HG02623 (cell line): ENCODE measurements around the gene SLC25A46.
A peak's percentile ranks its signal among the peaks of the same experiment; 100 is the strongest.
"Not testable (repeated sequence)": the region's sequence is repeated elsewhere in the genome, so short reads cannot be mapped to it uniquely, and the experiment has no call there.

Experiments used
- ATAC-seq: cut with Tn5 transposase; IDR thresholded peaks from one replicate; pipeline ENCODE4 v1.9.1; 2021; ENCODE audit warnings: moderate library complexity; ENCODE audit not compliant: unreplicated experiment

Gene SLC25A46

DNA sequence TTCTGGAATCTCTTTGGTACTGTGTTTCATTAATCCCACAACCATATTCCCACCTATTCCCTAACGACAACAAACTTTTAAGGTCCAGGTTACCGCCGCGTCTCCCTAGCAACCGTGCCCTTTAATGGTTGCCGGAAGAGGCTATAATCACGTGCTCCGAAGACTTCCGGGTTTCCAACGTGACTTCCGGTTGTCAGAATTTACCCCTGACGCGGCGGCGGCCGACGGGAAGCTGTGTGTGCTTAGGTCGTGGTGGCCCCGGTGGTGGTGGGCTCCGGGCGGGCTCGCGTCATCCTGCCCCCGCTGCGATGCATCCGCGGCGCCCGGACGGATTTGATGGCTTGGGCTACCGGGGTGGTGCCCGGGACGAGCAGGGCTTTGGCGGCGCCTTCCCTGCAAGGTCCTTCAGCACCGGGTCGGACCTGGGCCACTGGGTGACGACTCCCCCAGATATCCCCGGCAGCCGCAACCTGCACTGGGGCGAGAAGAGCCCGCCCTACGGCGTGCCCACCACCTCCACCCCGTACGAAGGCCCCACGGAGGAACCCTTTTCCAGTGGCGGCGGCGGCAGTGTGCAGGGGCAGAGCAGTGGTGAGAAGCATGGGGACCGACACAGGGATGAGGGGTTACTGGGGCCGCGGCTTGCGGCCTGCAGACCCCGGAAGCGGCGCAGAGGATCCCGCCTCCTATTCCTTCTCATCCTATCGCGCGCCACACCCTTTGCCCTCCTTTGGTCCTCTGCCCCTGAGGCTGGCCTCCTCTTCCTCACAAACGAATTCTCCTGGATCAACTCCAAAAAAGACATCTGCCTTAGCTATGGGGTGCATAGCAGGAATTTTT is at the start of gene SLC25A46:
Gene SLC25A46, plus strand, starts transcription at position 196 of the 840 bp plus-strand sequence. Its CDS starts 113 bp downstream, at position 309.
- peak; percentile 93 for ATAC-seq

DNA sequence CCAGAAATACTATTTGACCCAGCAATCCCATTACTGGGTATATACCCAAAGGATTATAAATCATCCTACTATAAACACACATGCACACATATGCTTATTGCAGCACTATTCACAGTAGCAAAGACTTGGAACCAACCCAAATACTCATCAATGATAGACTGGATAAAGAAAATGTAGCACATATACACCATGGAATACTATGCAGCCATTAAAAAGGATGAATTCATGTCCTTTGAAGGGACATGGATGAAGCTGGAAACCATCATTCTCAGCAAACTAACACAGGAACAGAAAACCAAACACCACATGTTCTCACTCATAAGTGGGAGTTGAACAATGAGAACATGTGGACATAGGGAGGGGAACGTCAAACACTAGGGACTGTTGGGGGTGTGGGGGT is 48.2 kb upstream of the SLC25A46 start:
- ATAC-seq: not testable (repeated sequence)

DNA sequence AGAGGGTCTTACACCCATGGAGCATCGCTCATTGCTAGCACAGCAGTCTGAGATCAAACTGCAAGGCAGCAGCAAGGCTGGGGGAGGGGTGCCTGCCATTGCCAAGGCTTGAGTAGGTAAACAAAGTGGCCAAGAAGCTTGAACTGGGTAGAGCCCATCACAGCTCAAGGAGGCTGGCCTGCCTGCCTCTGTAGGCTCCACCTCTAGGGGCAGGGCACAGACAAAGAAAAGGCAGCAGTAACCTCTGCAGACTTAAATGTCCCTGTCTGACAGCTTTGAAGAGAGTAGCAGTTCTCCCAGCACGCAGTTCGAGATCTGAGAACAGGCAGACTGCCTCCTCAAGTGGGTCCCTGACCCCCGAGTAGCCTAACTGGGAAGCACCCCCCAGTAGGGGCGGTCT is 46.1 kb upstream of the SLC25A46 start:
- not testable (repeated sequence) for ATAC-seq

DNA sequence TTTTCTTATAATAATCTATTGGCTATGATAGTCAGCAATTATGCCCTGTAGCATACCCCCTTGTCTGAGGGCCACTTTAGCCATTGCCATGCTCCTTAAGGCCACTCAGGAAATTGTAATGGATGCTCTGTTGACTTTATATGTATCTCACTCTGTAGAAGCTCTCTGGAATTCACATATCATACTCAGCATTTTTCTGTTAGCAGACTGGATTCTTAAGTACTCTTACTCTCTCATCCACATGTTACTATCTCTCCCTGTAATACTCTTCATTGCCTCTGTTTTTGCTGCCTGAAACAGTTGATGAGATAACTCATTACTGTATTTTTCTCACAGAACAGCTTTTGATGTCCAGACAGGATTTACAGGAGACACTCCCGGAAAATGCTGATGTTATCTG is 36.5 kb upstream of the SLC25A46 start:
- ATAC-seq: no peak

DNA sequence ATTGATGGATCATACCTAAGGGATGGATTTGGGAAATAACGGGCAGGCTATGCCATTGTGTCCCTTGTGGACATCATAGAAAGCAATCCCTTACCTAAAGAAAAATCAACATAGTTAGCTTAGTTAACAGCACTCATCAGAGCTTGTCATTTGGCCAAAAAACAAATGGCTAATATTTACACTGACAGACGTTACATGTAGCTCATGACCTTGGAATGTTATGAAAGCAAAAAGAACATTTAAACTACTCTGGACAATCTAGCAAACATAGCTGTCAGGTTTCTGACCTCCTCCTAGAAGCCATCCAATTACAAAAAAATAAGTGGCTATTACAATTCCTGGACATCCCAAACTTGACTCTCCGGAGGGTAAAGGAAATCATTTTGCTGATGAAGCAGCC is 36.1 kb upstream of the SLC25A46 start:
- ATAC-seq: no peak

DNA sequence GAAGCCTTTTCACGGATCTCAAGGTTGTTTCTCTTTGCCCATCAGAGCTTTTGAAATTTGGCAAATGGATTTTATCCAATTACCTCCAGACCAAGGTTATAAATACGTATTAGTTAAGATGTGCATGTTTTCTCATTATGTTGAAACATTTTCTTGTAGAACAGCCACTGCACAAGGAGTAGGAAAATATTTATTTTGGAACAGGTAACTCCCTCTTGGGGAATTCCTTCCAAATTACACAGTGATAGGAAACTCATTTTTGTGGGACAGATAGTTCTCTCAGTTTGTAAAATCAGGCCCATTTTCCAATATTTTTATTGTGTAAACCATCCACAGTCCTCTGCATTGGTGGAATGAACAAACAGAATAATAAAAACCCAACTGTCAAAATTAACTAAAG is 35.3 kb upstream of the SLC25A46 start:
- ATAC-seq: no peak

DNA sequence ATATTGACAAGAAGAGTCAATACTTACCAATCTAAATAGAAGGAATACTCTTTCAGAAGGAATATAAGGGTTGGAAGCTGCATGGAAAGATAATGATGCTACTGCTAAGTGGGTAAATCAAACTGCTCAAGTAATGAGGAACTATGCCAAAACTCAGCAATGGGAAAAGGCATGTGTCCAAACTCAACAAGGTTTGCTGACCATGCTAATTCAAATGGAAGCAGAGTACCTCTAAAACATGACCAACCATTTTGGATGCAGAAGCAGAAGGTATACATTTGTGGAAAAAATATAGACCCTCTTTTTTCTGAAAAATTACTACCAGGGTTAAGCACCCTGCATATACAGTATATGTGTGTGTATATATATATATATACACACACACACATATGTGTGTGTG is 33.5 kb upstream of the SLC25A46 start:
- no peak for ATAC-seq

DNA sequence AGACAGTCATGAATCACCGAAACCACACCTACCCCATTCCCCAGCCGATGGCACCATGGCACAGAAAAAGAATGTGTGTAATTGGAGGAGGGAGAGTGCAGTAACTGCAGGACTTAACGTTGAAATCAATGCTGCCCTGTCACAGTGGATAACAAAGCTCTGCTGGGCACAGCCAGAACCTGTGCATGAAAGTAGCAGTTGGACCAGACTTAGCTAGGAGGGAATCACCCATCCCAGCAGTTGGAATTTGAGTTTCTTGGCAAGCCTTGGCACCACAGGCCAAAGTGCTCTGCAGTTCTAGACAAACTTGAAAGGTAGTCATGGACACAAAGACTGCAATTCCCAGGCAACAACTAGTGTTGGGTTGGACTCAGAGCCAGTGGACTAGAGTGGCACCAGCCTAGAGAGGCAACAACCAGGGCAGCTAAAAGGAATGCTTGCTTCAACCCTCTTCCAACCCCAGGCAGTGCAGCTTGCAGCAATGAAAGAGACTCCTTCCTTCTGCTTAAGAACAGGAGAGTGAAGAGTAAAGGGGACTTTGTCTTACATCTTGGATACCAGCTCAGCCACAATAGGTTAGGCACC is 31.5 kb upstream of the SLC25A46 start:
- ATAC-seq: no peak

DNA sequence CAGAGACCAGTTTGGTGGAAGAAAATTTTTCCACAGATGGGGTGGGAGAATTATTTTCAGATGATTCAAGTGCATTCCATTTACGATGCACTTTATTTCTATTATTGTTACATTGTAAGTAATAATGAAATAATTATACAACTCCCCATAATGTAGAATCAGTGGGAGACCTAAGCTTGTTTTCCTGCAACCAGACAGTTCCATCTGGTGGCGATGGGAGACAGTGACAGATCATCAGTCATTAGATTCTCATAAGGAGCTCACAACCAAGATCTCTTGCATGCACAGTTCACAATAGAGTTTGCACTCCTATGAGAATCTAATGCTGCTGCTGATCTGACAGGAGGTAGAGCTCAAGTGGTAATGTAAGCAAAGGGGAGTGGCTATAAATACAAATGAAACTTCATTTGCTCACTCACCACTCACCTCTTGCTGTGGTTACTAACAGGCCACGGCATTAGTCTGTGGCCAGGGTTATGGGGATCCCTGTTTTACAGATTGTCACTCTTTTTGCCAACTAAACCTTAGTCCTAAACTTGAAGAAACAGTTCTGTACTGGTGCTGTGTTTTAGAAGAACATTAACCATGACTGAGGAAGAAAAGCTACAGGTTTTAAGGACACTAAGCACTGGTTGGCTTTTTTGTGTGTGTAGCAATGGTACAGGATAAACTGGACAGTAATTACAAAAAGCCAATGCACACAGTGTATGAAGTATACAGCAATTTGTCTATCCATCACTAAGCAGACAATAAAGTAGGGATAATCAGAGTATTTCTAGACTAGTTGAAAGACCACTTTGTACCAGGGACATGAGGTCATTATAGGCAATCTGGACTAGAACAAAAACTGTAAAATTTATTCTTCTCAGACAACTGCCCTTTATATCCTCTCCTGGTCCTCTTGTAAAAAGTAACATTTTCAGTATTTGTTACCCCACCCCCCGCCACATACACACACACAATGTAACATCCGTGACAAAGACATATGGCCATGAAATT is 22.3 kb upstream of the SLC25A46 start:
- peak; percentile 89 for ATAC-seq

DNA sequence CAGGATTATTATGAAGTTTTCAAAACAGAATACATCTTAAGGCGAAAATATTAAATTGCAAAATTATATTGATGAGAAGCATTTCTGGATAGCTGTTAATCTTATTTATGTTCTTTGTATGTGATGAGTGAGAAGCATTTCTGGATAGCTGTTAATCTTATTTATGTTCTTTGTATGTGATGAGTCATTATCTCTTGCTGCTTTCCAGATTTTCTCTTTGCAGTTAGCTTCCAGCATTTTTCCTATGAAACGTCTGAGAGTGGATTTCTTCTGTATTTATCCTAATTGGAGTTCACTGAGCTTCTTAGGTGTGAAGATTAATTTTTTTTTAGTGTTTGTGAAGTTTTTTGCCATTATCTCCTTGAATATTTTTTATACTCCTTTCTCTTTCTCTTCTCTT is 20.5 kb upstream of the SLC25A46 start:
- no peak for ATAC-seq

DNA sequence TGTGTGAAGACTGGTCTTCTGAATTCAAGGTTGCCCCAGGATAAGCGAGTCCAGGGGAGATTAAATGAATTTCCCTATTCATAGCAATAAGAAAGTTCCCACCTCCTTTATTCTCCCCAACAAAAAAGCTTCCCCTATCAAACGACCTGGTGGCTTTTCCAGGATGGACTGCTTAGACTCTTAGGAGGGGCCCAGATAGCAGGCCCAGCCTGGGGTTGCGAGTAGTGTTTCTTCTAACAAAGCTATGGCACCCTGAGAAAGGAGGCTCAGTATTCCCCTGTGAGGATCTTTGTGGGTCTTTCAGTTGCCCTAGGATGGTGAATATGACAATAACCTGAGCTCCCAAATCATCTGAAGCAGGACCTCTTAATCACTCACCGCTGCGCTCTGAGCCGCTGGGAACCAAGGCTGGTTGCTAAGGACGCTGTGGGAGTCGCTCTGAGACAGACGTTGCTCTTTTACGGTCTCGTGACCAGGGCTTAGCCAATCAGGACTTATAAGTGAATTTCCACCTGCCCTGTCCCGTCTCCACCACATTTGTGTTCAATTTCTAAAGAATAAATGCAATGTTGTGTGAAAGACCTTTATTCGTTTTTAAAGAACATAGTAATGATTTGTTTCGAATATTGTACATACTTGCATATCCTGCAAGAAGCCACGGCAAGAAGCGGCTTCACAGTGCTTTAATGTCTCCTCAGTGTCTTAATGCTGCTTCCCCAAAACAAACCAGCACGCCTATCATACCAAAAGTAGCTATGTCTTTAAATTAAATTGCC is 12.4 kb upstream of the SLC25A46 start, which contains the start of gene TMEM232:
Gene TMEM232, minus strand, starts transcription at position 423 of the 776 bp plus-strand sequence. CDS start 59,319 bp downstream, outside the sequence.
- peak; percentile 100 for ATAC-seq

DNA sequence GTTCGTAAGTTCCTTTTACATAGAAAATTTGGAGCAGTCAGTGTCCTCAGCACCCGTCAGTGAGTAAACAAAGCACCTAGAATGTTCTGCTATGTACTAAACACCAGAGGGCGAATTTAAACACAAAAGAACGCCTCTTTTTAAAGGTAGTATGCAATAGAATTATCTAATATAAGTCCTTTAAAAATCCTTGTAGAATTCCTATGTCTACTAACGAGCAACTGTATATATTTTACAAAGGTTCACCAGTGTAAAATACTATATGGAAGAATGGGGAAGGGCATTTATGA is 11.8 kb upstream of the SLC25A46 start:
- ATAC-seq: peak; percentile 42

DNA sequence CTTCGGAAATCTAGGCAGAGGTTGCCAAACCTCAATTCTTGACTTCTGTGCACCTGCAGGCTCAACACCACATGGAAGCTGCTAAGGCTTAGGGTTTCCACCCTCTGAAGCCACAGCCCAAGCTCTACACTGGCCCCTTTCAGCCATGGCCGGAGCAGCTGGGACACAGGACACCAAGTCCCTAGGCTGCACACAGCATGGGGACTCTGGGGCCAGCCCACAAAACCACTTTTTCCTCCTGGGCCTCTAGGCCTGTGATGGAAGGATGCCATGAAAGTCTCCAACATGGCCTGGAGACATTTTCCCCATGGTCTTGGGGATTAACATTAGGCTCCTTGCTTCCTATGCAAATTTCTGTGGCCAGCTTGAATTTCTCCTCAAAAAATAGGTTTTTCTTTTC is 7.3 kb upstream of the SLC25A46 start:
- ATAC-seq: not testable (repeated sequence)

DNA sequence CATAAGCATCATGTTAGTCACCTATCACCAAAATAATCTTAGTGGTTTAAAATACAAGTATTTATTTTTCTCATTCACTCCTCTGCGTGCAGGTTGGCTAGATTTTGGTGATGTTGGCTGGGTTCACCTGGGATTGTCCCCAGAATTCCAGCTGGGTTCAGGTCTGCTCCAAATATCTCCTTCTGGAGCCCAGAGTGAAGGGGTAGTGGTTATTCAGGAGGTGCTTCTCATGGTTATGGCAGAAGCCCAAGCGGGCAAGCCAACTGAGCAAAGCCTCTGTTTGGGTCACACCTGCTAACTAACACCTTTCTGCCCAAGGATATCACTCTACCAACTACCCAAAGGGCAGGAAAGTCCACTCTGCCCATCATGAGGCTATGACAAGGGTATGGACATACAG is 4.7 kb upstream of the SLC25A46 start:
- no peak for ATAC-seq

DNA sequence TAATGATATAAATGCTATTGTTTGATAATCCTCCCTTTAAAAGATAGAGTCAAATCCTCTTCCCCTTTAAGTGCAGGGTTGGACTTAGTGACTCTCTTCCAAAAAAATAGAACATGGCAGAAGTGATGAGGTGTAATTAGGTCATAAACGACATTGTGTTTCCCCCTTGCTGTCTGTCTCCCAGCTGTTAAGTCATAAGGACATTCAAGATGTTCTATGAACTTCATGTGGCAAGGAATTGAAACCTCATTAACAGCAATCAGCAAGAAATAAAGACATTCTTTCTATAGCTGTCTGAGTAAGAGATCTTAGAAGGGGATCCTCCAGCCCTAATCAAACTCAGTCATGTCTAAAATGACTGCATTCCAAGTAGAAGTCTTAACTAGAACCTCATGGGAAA is 3.3 kb upstream of the SLC25A46 start:
- ATAC-seq: no peak

DNA sequence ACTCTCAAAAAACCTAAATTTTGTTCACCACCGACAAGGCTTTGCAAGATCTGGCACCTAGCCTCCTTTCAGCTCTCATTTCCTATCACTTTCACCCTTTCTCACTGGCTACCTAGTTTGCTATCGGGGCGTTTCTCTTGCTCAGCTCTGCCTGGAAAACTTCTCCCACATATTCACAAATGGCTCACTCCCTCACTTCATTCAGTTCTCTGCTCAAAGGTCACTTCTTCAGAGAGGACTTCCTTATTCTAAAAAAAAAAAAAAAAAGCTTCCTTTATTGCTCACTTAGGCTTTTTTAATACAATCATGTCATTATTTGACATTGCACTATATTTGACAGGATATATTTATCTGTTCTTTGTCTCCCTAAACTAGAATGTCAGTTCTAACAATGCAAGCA is 2.1 kb upstream of the SLC25A46 start:
- no peak for ATAC-seq

DNA sequence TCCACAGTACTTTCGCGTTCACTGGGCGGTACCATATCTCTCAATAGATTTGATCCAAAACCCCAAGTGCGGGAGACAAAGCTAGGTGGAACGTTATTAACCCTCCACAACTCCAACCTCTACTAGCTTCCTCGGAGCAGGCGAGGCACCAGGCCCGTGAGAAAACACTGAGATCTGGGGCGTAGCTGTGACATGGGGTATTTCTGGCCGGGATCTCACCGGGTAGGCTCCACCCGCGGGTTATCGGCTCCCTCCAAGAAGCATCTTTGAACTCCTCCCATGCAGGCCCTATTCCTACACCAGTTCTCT is 350 bp upstream of the SLC25A46 start:
- ATAC-seq: peak; percentile 53

DNA sequence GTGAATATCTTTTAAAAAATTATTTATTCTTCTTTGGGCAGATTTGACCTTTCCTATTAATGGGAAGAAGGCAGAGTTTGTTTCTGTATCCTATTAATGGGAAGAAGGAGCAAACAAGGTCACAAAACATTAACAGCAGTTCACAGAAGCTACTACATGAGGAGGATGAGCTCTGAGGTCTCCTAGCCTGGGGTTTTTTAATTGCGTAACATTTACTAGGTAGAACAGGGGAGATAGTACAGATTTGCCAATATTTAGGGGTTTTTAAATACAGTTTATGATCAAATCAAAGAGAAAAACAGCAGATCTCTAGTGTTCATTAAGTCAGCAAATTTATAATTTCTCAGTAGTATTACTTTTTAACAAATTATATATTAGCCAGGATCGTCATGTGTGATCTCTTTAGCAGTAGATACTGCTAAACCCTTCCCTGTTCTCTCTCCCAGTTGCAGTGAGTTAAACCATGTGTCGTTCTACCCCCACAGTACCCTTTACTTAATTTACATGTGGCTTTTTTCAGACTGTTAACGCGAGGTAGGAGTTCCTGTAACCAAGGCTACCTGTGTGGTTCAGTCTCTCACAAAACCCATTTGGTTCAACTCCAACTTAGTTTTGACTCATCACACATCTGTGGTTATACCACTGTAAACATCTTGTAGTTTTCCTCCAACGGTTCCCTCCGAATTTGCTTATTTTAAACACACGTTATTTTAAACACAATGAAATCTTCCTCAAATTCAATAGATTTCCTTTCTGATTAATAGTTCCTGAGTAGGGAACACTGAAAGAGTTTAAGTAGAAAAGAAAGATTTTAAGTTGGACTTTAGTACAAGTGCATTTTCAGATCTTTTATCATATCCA is 13.3 kb downstream of the SLC25A46 start:
- ATAC-seq: peak; percentile 98

DNA sequence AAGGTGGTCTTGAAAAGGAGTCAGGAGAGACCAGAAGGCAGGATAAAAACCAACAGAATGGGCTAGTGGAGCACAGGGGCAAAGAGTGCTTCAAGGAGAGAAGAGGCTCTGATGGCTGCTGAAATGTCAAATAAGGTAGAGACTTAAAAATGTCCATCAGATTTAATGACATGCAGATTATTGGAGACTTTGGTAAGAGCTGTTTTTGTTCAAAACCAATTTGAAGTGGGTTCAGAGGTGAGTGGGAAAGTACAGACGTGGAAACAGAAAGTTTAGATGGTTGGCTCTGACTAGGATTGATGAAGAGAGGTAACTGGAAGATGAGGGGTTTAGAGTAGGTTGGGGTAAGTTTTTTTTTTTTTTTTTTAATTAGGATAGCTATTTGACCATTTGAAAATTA is 14.1 kb downstream of the SLC25A46 start:
- ATAC-seq: no peak

DNA sequence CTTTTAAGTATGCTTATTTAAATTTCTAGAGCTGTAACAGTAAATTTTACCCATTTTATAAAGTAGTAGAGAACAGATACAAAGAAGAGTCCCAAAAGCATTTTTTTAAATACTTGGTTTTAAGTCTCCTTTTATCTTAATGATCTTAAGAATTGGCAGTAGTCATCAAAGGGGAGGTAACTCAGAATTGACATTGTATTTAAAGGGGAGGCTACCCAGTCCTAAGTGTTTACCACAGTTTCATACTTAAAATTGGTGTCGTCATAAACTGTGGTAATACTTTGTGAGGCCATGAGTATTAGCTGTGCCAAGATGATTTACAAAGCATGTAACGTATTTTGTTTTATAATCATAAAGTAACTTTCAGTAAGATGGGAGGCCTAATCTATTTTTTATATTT is 14.8 kb downstream of the SLC25A46 start:
- no peak for ATAC-seq
